Testis (tissue), 2 donors: ENCODE data around the gene DLAT.

Experiments
- POLR2A ChIP-seq: fragments of 450-650 bp; IDR thresholded peaks from one replicate; pipeline ENCODE4 v1.6.1; 2017; ENCODE audit warnings: antibody characterized with exemption, mild to moderate bottlenecking, moderate library complexity
- TF ChIP-seq, protein P1 (sequence below), 3 experiments: fragments of 450-650 bp in 2 of 3; fragments of 200-600 bp in 1 of 3; sonication (generic) in 1 of 3; IDR thresholded peaks; one replicate each; pipeline ENCODE4 v1.5.1; 2016 to 2019; ENCODE audit warnings: antibody characterized with exemption in 3 of 3, mild to moderate bottlenecking in 2 of 3, moderate library complexity in 1 of 3

DNA sequence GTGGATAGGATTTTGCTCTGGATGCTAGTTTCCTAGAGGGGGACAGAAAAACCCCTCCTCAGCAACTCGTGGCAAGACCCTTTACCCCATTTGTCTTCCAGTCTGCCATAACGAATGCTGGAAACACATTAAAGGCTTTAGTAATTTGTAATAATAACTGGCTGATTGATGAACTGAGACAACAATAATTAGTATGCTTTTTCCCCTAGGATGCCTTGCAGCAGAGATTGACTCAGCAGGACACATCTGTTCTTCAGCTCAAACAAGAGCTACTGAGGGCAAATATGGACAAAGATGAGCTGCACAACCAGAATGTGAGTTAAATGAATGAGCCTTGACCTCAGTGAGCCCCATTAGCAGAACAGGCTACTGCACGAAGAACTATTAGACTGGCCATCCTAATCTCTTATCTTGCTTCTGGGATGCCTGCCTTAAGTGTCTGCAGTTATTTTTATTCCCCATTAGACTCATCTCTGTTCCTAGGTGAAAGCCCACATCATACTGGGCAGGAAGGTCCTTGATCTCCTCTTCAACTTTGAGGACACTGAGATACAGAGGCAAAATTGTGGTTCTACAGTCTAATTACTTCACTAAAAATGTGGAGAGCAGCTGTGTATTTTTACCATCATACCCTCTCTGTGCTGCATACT lies 32.9 kb upstream of the DLAT start:
- TF ChIP-seq, protein P1, sequence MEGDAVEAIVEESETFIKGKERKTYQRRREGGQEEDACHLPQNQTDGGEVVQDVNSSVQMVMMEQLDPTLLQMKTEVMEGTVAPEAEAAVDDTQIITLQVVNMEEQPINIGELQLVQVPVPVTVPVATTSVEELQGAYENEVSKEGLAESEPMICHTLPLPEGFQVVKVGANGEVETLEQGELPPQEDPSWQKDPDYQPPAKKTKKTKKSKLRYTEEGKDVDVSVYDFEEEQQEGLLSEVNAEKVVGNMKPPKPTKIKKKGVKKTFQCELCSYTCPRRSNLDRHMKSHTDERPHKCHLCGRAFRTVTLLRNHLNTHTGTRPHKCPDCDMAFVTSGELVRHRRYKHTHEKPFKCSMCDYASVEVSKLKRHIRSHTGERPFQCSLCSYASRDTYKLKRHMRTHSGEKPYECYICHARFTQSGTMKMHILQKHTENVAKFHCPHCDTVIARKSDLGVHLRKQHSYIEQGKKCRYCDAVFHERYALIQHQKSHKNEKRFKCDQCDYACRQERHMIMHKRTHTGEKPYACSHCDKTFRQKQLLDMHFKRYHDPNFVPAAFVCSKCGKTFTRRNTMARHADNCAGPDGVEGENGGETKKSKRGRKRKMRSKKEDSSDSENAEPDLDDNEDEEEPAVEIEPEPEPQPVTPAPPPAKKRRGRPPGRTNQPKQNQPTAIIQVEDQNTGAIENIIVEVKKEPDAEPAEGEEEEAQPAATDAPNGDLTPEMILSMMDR (IDR thresholded peaks at IDR 0.05) = no peak
- TF ChIP-seq POLR2A = no peak
